Measurements from ENCODE around the gene BSND.

Gene BSND

DNA sequence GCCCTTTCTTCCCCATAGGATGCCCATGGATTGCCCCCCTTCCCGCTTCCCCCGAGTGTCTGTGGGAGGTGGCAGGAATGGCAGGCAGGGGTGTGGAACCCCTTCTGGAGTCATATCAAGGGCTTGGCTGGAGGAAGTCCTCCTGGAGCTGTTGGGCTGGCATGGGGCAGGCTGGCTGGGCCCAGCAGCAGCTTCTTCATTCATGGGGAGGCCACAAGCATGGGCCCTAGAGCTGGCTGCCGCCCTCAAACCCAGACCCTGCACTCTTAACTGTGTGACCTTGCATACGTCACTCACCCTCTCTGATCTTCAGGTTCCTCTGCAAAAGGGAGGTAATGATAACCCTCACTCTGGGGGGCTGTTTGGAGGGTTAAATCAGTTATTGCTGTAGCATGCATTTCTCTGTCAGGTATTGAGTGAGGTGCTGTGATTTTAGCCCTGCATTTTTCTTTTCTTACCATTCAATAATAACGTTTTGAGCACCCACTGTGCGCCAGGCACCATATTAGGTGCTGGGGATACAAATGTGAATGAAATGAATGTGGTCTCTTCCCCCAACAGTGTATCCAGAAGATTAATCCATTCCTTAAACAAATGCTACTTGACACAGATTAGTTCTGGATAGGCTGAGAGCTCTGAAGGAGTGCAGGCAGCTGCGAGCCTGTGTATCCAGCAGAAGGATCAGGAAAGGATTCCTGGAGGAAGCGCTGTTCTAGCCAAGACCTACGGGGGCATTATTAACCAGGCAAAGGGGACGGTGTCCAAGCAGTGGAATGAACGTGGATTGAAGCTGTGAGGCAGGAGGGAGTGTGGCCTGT, 49.9 kb downstream of the BSND start:
- H3K27ac Mint-ChIP-seq: peak overlapping the region in 2 of 3 experiments; percentile 4 to 36
- H3K4me1 Mint-ChIP-seq: peaks cover 35% of the 10 kb centered on the region
- H3K4me3 Mint-ChIP-seq: peak overlapping the region in 1 of 3 experiments; percentile 30
- peaks cover 30% of the 10 kb centered on the region for H3K27me3 Mint-ChIP-seq (ENCODE audit: low read depth)
- TF ChIP-seq, protein P1, sequence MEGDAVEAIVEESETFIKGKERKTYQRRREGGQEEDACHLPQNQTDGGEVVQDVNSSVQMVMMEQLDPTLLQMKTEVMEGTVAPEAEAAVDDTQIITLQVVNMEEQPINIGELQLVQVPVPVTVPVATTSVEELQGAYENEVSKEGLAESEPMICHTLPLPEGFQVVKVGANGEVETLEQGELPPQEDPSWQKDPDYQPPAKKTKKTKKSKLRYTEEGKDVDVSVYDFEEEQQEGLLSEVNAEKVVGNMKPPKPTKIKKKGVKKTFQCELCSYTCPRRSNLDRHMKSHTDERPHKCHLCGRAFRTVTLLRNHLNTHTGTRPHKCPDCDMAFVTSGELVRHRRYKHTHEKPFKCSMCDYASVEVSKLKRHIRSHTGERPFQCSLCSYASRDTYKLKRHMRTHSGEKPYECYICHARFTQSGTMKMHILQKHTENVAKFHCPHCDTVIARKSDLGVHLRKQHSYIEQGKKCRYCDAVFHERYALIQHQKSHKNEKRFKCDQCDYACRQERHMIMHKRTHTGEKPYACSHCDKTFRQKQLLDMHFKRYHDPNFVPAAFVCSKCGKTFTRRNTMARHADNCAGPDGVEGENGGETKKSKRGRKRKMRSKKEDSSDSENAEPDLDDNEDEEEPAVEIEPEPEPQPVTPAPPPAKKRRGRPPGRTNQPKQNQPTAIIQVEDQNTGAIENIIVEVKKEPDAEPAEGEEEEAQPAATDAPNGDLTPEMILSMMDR (IDR thresholded peaks at IDR 0.05; ENCODE audit: unreplicated experiment in 3 of 3): no peak
- no peaks in the 10 kb centered on the region for H3K9me3 Mint-ChIP-seq
- H3K36me3 Mint-ChIP-seq (ENCODE audit: low read depth): peaks cover 14% of the 10 kb centered on the region

DNA sequence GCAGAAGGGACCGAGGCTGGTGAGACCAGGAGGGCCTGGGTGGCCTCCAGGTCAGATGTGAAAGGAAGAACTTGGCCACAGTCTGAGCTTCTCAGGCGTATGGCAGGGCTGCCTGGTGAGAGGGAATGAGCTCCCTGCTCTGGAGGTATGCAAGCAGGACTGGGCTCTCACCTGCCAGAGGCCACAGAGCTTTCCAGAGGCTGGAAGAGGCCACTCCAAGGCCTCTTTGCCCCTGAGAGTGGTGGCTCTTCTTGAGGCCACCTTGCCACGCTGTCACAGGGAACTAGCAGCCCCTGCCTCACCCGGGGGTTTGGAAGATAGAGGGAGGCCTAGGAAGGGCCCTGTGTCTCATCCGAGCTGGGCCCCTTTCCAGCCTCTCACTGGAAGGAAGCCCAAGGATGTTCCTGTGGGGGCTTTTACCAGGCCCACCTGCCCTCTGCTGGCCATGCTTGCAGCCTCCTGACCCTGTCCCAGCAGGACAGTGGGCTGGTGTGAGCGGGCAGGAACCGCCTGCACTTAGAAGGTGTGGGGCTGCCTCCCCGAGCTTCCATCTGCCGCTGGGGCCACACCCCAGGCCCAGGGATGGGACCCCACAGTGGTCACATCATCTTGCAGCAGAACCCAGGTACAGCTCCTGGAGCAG, 50.7 kb downstream of the BSND start:
- peaks cover 10% of the 10 kb centered on the region for H3K36me3 Mint-ChIP-seq (ENCODE audit: low read depth)
- H3K4me3 Mint-ChIP-seq: peak overlapping the region in 1 of 3 experiments; percentile 30
- peaks cover 24% of the 10 kb centered on the region for H3K27me3 Mint-ChIP-seq (ENCODE audit: low read depth)
- peaks cover 35% of the 10 kb centered on the region for H3K4me1 Mint-ChIP-seq
- TF ChIP-seq, protein P1 (IDR thresholded peaks at IDR 0.05; ENCODE audit: unreplicated experiment in 3 of 3): no peak
- H3K27ac Mint-ChIP-seq: peak overlapping the region in 2 of 3 experiments; percentile 4 to 36
- no peaks in the 10 kb centered on the region for H3K9me3 Mint-ChIP-seq

DNA sequence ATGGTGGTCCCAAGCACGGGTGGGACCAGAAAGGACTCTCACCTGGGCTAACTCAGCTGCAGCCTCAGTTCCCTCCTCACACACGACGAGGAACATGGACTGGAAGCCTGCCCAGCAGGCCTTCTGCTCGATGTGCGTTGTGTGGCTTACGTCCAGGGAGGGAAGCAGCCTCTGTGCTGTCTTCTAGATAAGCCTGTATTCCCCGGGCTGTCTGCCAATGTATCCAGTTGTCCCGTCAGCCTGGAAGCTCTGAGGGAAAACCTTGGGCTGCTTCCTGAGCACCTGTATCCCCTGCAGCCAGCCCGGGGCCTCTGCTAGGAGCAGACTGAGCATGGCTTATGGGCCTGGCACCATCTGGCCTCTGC, 51.2 kb downstream of the BSND start:
- no peak overlapping the region for H3K4me3 Mint-ChIP-seq
- TF ChIP-seq, protein P1 (IDR thresholded peaks at IDR 0.05; ENCODE audit: unreplicated experiment in 3 of 3): no peak
- H3K9me3 Mint-ChIP-seq: no peaks in the 10 kb centered on the region
- H3K27ac Mint-ChIP-seq: no peak overlapping the region
- peaks cover 35% of the 10 kb centered on the region for H3K4me1 Mint-ChIP-seq
- H3K27me3 Mint-ChIP-seq (ENCODE audit: low read depth): peaks cover 22% of the 10 kb centered on the region
- H3K36me3 Mint-ChIP-seq (ENCODE audit: low read depth): peaks cover 8% of the 10 kb centered on the region

DNA sequence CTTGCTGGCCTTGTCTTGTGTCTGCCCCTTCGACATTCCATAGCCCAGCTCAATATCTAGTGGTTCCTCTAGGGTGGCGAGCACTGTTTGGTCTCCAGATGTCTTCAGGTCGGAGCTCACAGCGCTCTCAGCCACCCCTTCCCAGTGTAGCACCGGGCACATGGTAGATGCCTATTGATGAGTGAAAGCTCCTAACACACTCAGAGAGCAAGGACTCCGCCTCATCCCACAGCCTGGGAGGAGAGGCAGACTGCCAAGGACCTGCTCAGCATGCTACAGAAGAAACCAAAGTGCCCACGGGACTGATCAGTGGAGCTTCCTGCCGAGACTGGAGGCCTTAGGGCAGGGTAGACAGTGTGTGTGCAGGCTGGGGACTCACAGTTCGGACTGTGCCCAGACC, 51.5 kb downstream of the BSND start:
- Mint-ChIP-seq H3K4me1 (peaks cover 39% of the 10 kb centered on the region), H3K36me3 (ENCODE audit: low read depth) (peaks cover 7% of the 10 kb centered on the region), H3K4me3 (no peak overlapping the region), H3K27ac (no peak overlapping the region), H3K9me3 (no peaks in the 10 kb centered on the region), H3K27me3 (ENCODE audit: low read depth) (peaks cover 21% of the 10 kb centered on the region)
- TF ChIP-seq, protein P1 (IDR thresholded peaks at IDR 0.05; ENCODE audit: unreplicated experiment in 3 of 3): no peak

DNA sequence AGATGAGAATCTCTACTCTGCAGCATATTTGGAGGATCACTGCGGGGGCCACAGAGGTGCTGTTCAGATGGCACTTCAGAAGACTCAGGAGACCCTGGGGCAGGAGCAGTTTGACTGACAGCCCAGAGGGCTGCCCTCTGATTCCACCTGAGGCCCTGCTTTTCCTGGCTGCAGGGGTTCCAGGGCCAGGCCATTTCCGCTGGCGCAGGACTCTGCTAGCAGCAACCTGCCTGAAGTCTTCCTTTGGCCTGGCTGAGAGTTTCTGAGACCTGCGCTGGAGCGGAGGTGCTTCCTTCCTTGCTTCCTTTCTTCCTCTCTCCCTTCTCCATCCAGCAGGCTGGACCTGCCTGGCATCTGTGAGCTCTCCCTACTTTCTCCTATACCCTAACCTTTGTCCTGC, 52.4 kb downstream of the BSND start:
- H3K27me3 Mint-ChIP-seq (ENCODE audit: low read depth): peaks cover 18% of the 10 kb centered on the region
- peak overlapping the region in 1 of 3 experiments; percentile 0 for H3K27ac Mint-ChIP-seq
- H3K4me3 Mint-ChIP-seq: no peak overlapping the region
- H3K9me3 Mint-ChIP-seq: no peaks in the 10 kb centered on the region
- TF ChIP-seq, protein P1 (IDR thresholded peaks at IDR 0.05; ENCODE audit: unreplicated experiment in 3 of 3): no peak
- peaks cover 7% of the 10 kb centered on the region for H3K36me3 Mint-ChIP-seq (ENCODE audit: low read depth)
- H3K4me1 Mint-ChIP-seq: peaks cover 42% of the 10 kb centered on the region
